ENCODE measurements around the gene CASS4. TPM values are rescaled to one million over a fixed set of nuclear protein-coding genes. Genes with fewer than 3 reads are reported as not detected.

CASS4 gene
- total and polyA plus RNA-seq, 7 donors = 0.08 to 0.73 (median 0.34) TPM

DNA sequence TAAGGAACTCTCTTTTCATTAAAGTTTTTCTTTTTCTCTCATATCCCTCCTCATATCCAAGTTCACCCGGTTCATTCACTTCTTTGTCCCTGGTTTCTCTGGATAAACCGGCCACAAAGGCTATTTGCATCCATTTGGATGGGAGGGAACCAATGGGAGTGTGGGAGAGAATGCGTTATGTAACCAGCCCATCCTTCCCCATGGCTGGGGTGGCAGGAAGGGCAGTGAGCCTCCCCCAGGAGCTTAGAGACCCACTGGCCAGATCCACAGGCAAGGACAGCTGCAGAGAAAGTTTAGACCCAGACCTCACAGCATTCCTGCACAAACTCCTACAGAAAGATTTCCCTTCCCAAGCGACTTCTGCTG lies 10.7 kb downstream of the CASS4 start:
- H3K4me1 ChIP-seq = no peaks in the 10 kb centered on the region
- no peak overlapping the region for H3K4me3 ChIP-seq
- DNase-seq = no peak
- 35 to 47% (median 42%) methylated on average over 4 of the region's 4 CpGs for WGBS, 3 donors
- H3K27me3 ChIP-seq (ENCODE audit: insufficient read depth in 3 of 3, low read length in 2 of 3) = no peaks in the 10 kb centered on the region
- no peaks in the 10 kb centered on the region for H3K36me3 ChIP-seq (ENCODE audit: insufficient read depth in 1 of 2, low read depth in 1 of 2)
- intact Hi-C loops (cut with DNase I) = no loop called here
- no peak overlapping the region for H3K27ac ChIP-seq
- H3K9me3 ChIP-seq = no peaks in the 10 kb centered on the region
- TF ChIP-seq, protein P1, sequence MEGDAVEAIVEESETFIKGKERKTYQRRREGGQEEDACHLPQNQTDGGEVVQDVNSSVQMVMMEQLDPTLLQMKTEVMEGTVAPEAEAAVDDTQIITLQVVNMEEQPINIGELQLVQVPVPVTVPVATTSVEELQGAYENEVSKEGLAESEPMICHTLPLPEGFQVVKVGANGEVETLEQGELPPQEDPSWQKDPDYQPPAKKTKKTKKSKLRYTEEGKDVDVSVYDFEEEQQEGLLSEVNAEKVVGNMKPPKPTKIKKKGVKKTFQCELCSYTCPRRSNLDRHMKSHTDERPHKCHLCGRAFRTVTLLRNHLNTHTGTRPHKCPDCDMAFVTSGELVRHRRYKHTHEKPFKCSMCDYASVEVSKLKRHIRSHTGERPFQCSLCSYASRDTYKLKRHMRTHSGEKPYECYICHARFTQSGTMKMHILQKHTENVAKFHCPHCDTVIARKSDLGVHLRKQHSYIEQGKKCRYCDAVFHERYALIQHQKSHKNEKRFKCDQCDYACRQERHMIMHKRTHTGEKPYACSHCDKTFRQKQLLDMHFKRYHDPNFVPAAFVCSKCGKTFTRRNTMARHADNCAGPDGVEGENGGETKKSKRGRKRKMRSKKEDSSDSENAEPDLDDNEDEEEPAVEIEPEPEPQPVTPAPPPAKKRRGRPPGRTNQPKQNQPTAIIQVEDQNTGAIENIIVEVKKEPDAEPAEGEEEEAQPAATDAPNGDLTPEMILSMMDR (IDR thresholded peaks at IDR 0.05) = no peak
- ATAC-seq = no peak

DNA sequence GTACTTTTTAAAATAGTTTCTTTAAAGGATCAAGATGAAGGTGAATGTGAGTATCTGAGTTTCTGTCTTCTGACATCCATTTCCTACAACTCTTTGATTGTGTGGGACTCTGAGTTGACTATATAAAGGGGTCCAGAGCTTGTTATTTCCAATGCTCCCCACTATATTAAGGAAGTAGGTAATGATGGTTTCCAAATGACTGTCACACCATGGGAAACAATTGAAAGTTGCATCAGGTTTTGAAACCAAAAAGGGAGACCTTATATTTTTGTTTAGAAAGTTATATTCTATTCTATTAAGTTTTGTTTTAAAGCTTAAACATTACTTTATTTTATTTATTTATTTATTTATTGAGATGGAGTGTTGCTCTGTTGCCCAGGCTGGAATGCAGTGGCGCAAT lies 11.2 kb downstream of the CASS4 start:
- intact Hi-C loops (cut with DNase I) = no loop called here
- no peak overlapping the region for H3K4me3 ChIP-seq
- H3K4me1 ChIP-seq = no peaks in the 10 kb centered on the region
- WGBS, 3 donors = 95 to 100% (median 100%) methylated on average over 1 of the region's 1 CpG
- no peak overlapping the region for H3K27ac ChIP-seq
- no peak for DNase-seq
- no peak for ATAC-seq
- H3K27me3 ChIP-seq (ENCODE audit: insufficient read depth in 3 of 3, low read length in 2 of 3) = no peaks in the 10 kb centered on the region
- TF ChIP-seq, protein P1 (IDR thresholded peaks at IDR 0.05) = no peak
- H3K36me3 ChIP-seq (ENCODE audit: insufficient read depth in 1 of 2, low read depth in 1 of 2) = no peaks in the 10 kb centered on the region
- no peaks in the 10 kb centered on the region for H3K9me3 ChIP-seq

DNA sequence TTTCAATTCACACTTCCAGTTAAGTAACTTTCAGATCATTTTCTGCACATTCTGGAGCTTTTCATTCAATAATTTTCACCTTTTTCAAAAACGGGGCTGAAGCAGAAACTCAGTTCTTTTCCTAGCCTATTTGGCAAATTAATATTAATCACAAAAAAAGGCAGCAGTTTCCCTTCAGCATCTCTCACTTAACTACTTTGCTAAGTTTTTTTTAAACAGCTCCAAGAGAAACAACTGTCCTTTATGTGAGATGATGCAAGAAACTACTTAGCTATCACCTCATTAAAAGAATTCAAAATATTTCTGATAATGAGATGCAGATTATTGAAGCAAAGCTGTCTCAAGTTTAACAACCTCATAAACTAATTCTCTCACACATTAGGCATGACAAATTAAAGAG lies 11.8 kb downstream of the CASS4 start:
- no peaks in the 10 kb centered on the region for H3K27me3 ChIP-seq (ENCODE audit: insufficient read depth in 3 of 3, low read length in 2 of 3)
- intact Hi-C loops (cut with DNase I) = no loop called here
- no peaks in the 10 kb centered on the region for H3K4me1 ChIP-seq
- DNase-seq (no peak), ATAC-seq (no peak)
- H3K36me3 ChIP-seq (ENCODE audit: insufficient read depth in 1 of 2, low read depth in 1 of 2) = no peaks in the 10 kb centered on the region
- no peak overlapping the region for H3K4me3 ChIP-seq
- TF ChIP-seq, protein P1 (IDR thresholded peaks at IDR 0.05) = no peak
- H3K27ac ChIP-seq = no peak overlapping the region
- no peaks in the 10 kb centered on the region for H3K9me3 ChIP-seq
- WGBS, 3 donors = 67 to 73% (median 73%) methylated on average over 1 of the region's 1 CpG

DNA sequence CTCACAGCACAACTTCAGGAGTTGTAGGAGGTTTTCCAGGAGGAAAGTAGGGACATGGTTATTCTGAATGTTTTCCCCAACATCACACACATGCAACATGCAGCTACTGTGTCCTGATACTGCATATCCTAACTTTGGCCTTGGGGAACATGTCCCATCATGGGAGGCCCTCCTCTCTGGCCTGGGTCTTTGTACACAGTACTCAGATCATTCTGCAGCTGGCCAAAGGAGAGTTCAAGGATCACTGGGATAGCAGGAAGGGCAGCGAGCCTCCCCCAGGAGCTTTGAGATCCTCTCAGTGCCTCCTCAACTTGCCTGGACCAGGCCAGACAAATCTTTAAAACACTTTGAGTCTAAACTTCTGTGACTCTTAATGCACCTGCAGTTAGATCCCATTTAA lies 12.9 kb downstream of the CASS4 start:
- no peaks in the 10 kb centered on the region for H3K27me3 ChIP-seq (ENCODE audit: insufficient read depth in 3 of 3, low read length in 2 of 3)
- no peaks in the 10 kb centered on the region for H3K4me1 ChIP-seq
- TF ChIP-seq, protein P1 (IDR thresholded peaks at IDR 0.05) = no peak
- H3K4me3 ChIP-seq = no peak overlapping the region
- DNase-seq (no peak), ATAC-seq (no peak)
- 82 to 95% (median 94%) methylated on average over 1 of the region's 1 CpG for WGBS, 3 donors
- no peaks in the 10 kb centered on the region for H3K36me3 ChIP-seq (ENCODE audit: insufficient read depth in 1 of 2, low read depth in 1 of 2)
- intact Hi-C loops (cut with DNase I) = no loop called here
- no peaks in the 10 kb centered on the region for H3K9me3 ChIP-seq
- no peak overlapping the region for H3K27ac ChIP-seq

DNA sequence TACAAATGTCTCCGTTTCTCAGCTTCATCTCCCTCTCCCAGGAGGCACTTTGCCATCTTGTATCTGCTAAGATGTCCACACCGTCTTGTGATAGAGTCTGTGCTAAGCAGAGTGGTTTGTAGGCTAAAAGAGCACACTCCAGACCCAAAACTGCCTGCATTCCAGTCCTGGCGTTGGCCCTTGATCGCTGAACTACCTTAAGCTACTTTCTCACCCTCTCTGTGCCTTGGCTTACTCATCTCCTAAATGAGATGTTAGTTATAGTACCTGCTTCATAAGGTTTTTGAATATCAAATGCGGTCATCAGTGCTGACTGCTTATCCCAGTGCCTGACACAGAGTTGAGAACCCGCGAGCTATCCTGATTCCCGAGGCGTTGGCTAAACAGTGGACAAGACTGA lies 14.0 kb downstream of the CASS4 start:
- H3K36me3 ChIP-seq (ENCODE audit: insufficient read depth in 1 of 2, low read depth in 1 of 2) = no peaks in the 10 kb centered on the region
- TF ChIP-seq, protein P1 (IDR thresholded peaks at IDR 0.05) = no peak
- ATAC-seq (no peak), DNase-seq (no peak)
- no peak overlapping the region for H3K27ac ChIP-seq
- H3K4me1 ChIP-seq = no peaks in the 10 kb centered on the region
- no peaks in the 10 kb centered on the region for H3K27me3 ChIP-seq (ENCODE audit: insufficient read depth in 3 of 3, low read length in 2 of 3)
- H3K4me3 ChIP-seq = no peak overlapping the region
- H3K9me3 ChIP-seq = no peaks in the 10 kb centered on the region
- 90 to 92% (median 90%) methylated on average over 9 of the region's 9 CpGs for WGBS, 3 donors
- intact Hi-C loops (cut with DNase I) = no loop called here
